Measurements from ENCODE around the gene SMIM41.

The SMIM41 gene

DNA sequence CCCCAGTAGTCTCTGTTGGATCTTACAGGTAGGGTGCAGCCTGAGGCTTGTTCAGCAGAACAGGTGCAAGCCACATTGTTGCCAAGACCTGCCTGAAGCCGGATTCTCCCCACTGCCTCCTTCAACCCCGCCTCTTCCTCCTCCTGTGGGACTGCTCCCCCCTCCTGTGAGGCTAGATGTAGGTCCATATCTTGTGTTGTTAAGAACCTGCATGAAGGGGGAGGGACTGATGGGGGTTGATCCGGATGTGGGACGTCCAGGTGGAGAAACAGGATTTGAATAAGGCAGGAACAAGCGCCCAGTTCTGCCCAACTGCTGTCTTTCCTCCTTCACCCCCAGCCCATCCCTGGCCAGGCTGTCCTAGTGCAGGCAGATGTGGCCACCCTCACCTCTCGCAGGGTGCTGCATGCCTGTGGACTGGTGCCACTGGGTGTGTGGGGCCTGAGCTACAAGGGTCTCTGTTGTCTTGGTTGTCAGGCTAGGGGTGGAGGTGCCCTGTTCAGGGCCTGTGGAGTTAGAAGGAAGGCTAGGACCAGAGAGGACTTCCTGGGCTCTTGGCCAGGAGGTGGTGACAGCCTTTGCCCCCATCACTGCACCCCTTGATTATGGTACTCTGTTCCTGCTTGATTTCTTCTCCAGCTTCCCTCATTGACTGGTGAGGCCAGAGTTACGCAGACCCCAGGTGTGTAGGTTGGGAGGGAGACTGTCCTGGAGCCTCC, 26.9 kb upstream of the SMIM41 start:
- DNase-seq = peak; percentile 39 to 69

DNA sequence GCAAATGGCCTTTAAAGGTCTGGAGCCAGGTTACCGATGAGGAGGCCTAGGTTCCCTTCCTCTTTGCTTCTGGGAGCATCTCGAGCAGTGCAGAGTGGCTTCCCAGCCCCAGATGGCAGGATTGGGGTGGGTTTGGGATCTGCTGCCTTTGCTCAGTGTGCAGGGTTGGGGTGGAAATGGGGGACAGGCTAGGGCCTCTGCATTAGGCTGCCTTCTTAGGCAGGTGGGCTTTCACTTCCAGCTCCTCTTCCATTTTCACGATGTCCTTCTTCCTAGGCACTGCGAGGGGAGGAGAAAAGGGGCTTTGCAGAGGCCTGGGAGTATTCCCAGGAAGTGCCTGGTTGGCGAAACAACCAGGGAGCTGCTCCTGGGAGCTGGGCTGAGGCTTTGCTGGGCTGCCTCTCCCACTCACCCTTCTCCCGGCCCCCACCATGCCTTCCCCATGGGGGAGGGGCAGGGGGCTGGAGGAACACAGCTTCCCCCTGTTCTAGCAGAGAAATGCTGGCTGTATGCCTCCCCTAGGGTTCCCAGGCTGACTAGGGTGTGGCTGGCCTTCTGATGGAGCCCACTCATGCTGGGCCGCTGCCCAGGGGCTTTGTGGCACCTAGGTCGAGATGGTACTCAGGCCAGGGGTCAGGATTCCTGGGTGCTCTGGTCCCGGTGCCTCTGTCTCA, 25.8 kb upstream of the SMIM41 start:
- no peak for DNase-seq

DNA sequence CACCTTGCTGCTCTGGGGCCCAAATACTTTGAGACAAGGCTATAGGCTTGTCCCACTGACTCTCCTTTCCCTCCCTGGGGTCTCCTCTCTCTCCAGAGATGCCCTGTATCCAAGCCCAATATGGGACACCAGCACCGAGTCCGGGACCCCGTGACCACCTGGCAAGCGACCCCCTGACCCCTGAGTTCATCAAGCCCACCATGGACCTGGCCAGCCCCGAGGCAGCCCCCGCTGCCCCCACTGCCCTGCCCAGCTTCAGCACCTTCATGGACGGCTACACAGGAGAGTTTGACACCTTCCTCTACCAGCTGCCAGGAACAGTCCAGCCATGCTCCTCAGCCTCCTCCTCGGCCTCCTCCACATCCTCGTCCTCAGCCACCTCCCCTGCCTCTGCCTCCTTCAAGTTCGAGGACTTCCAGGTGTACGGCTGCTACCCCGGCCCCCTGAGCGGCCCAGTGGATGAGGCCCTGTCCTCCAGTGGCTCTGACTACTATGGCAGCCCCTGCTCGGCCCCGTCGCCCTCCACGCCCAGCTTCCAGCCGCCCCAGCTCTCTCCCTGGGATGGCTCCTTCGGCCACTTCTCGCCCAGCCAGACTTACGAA, 25.2 kb upstream of the SMIM41 start:
- DNase-seq = no peak

DNA sequence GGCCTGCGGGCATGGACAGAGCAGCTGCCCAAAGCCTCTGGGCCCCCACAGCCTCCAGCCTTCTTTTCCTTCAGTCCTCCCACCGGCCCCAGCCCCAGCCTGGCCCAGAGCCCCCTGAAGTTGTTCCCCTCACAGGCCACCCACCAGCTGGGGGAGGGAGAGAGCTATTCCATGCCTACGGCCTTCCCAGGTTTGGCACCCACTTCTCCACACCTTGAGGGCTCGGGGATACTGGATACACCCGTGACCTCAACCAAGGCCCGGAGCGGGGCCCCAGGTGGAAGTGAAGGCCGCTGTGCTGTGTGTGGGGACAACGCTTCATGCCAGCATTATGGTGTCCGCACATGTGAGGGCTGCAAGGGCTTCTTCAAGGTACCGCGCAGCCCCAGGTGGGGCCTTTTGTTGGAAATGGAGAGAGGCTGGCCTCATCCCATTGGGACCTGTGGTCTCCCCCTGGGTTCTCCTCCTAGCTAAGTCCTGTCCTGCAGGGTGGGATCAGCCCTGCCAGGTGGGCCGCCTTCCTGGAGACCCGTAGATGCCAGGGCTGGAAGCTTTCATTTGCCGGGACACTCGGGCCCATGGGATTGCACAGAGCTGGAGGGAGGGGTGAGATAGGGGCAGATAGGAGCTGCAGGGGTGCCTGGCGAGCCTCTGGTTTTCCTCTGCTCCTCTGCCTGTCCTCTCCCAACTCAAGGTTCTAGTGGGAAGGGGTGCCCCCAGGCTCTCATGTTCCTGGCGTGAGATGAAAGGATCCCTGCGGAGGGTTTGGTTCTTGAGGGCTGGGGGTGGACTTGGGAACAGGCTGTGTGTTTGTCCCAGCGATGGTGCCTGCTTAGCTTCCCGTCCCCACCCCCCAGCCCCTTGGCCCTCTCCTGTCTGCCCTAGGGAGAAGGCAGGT, 24.4 kb upstream of the SMIM41 start:
- no peak for DNase-seq

DNA sequence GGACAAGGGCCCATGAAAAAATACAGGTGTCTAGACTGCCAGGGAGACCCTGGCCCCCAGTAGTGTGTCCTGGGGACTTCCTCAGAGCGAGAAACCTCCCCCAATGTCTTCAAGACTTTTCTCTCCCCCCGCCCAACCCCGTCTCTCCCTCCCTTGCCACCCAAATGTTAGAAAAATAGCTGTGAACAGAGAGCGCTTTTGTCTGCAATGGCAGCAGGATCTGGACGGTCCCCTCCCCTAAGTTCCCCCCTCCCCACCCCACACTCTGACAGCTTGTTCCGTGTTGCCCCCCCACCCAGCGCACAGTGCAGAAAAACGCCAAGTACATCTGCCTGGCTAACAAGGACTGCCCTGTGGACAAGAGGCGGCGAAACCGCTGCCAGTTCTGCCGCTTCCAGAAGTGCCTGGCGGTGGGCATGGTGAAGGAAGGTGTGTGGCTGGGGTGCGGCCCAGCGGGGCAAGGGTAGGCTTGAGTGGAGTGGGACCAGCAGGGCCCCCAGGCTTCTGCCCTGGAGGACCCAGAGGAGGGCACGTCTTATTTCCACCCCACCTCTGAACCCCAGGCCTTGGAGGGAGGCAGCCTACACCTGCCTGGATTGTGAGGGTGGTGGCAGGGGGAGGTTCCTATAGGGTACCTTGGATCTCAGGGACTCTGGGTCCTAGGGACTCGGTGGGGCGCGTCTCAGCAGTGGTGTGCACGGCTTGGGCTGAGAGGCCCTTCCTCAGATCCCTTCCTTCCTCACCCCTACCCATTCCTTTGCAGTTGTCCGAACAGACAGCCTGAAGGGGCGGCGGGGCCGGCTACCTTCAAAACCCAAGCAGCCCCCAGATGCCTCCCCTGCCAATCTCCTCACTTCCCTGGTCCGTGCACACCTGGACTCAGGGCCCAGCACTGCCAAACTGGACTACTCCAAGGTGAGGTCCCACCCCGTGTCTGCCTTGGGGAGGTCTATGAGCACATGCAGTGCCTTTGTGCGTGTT, 23.5 kb upstream of the SMIM41 start:
- DNase-seq = peak; percentile 22 to 35

DNA sequence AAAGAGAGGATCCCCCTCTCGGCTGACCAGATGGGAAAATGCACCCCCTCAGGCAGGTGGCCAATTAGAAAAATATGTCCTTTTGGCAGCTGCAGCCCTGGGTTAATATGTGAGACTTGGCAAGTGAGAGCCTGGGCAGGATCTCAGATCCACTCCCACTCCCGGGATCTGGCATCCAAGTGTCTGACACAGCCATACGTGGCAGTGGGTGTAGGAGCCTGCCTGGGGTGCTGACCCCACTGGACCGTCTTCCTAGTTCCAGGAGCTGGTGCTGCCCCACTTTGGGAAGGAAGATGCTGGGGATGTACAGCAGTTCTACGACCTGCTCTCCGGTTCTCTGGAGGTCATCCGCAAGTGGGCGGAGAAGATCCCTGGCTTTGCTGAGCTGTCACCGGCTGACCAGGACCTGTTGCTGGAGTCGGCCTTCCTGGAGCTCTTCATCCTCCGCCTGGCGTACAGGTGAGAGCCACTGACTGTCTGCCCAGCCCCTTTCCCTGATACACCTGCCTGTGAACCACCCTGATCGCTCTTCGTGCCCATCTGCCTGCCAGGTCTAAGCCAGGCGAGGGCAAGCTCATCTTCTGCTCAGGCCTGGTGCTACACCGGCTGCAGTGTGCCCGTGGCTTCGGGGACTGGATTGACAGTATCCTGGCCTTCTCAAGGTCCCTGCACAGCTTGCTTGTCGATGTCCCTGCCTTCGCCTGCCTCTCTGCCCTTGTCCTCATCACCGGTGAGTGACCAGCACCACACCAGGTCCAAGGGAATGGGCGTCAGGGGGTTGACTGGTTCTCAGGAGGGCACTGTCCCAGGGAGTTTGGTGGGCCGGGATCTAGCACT, 22.5 kb upstream of the SMIM41 start:
- peak in 1 of 2 donors; percentile 39 for DNase-seq

DNA sequence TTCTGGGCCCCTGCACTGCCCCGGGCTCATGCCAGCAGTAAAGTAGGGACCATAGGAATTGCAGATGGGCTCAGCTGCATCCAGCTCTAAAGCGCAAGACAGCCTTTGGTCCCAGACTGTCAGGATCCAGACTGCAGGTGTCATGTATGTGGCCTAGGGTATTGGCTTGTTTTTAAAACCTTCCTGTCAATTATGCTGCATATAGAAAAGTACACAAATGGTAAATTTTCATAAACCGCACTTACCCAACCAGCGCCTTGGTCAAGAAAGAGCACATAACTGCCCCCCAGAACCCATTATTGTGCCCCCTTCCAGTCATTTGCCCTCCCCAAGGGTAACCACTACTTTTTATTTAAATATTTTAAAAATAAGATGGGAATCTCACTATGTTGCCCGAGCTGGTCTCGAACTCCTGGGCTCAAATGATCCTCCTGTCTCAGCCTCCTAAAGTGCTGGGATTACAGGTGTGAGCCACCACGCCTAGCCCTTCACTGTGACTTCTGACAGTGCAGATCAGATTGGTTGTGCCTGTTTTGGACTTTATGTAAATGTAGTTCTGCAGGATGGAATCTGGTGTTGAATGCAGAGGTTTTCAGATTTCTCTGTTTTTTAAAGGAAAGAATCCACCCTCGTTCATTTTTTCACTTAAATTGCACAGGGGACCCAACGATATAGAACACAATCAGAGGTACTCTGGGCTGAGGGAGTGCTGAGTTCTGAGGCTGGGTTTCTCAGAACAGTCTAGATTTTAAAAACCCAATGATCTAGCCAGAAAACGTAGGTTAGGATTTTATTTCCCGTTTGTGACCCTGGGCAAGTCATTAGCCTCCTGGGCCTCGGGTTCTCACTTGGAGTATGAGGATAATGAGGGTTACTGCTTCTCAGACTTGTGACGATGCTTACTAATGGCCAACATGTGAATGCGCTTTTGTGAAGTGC, 21.6 kb upstream of the SMIM41 start:
- DNase-seq = no peak

DNA sequence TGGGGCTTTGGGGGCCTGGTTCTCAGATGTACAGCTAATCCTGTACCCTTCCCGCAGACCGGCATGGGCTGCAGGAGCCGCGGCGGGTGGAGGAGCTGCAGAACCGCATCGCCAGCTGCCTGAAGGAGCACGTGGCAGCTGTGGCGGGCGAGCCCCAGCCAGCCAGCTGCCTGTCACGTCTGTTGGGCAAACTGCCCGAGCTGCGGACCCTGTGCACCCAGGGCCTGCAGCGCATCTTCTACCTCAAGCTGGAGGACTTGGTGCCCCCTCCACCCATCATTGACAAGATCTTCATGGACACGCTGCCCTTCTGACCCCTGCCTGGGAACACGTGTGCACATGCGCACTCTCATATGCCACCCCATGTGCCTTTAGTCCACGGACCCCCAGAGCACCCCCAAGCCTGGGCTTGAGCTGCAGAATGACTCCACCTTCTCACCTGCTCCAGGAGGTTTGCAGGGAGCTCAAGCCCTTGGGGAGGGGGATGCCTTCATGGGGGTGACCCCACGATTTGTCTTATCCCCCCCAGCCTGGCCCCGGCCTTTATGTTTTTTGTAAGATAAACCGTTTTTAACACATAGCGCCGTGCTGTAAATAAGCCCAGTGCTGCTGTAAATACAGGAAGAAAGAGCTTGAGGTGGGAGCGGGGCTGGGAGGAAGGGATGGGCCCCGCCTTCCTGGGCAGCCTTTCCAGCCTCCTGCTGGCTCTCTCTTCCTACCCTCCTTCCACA, 20.7 kb upstream of the SMIM41 start:
- DNase-seq = peak; percentile 22 to 37

DNA sequence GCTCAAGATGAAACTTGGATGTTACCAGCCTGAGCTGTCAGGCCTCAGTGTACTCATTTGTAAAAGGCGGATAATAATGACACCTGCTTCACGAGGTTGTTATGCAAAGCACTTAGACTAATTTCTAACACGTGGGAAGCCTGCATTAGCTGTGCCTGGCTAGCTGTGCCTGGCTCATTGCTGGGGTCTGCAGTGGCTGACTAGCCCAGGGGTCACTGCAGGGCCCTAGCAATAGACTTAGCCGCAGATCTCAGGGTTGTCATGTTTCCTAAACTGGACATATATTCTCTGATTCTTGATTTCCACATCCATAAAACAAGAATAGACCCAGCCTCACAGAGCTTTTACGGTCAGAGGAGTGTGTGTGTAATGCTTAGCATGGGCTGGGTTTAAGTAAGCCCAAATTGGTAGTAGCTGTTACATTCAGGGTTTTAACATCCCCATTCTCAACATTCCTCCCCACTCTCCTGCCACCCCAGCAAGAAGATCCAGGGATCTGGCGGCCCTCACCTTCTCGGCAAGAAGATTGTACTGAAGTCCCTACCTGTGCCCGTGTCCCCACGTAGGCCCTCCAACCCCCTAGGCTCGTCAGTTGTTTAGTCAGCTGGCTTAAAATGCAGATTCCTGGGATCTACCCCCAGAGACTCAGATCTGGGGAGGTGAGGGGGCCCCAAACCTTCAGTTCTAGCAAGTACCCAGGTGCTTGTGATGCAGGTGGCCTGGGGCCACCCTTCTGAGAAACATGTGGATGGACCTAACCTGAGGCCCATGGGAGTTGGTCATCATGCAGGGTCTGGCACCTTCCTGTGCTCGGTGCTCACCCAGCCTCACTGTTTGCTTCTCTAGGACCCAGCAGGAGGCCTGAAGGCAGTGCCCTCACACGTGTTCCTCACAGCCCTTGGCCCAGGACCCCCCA, 19.7 kb upstream of the SMIM41 start:
- DNase-seq = peak; percentile 58 to 61

DNA sequence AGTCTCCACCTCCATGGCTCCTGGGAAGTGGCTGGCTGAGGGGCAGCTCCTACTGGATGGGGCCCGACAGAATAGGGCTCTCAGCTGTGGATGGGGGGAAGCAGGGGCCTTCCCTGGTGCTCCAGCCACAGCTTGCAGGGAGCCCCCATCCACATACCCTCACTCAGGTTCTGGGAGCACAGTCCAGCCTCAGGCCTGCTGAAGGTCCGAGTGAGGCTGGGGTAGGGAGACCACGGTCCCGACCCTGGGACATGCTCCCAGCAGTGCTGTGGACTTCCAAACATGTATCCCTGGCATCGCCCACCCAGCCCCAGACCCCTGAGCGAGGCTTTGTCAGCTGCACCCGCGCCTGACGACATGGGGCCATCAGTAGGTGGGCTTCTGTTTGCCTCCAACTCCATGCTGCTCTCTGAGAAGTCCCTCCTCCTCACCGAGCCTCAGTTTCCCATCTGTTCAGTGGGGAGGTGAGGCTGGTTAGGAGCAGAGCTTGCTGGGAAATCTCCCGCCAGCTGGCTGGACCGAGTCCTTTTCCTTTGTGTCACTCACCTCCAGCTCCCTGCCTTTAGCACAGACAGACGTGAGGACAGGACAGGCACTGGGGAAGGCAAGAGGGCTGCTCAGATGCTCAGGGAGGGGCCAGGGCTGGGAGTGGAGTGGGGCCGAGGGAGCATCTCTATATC, 18.9 kb upstream of the SMIM41 start:
- DNase-seq = peak; percentile 22 to 42

DNA sequence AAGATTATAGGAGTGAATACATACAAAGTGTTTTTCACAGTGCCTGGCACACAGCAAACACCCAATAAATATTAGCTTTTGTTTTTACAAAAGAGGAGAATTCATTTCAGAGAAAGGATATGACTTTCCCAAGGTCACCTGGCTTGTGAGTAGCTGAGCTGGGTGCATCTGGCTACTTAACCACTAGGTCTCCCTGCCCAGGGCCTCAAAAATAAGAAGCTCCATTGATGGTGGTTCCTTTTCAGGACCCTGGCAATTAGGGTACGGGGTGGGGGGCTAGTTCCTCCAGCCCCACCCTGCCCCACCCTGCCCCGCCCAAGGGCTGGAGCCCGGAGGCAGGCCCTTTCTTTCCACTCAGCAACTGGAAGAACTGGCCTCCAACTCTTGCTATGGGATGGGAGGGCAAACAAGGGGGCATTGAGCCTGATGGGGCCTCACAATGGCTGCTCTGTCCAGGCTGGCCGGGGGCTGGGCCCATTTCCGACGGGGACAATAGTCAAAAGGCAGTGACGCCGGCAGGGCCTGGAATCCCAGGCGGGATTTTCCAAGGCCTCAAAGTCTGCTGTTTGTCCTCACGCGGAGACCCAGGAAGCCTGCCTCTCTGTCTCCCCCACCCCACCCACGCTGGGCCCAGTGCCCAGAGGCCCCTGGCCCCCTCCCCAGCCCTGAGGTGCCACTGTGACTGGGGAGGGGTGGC, 17.9 kb upstream of the SMIM41 start:
- DNase-seq = no peak

DNA sequence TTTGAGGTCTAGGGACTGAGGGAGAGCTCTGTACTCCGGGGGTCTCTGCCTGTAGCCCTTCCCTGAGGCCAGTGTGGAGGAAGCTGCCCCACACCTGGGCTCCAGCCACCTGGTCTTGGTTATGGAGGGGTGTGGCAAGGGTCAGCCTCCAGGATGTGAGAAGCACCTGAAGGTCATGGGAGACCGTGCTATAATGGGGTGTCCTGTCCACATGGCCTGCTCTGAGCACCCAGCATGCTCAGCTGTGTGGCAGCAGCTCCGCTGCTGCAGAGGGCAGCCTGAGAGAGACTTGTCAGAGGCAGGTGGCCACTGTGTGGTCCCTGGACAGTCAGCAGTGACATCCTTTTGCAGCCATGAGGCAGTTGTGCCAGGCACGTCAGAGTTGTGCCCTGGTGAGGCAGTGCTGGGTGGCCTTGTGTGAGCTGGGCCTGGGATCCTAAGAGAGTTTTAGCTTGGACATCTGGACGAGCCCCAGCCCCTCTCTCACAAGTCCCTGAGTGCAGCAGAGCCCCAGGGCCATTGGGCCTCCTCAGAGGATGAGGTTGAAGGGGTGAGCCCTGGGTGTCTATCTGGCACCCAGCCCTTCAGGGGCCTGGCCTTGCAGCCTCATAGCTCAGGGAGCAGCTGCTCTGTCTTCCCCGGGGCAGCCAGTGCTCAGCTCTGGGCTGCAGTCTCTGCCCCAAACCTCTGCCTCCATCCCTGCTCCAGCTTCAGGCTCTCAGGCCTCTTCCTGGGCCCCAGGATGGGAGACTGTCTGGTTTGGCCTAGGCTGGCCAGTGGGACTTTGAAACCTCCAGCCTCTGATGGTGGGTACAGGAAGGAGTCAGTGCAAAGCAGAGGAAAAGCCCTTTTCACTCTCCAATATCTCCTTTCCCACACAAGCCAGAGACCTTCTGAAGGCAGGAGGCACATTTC, 17.1 kb upstream of the SMIM41 start:
- DNase-seq = no peak

DNA sequence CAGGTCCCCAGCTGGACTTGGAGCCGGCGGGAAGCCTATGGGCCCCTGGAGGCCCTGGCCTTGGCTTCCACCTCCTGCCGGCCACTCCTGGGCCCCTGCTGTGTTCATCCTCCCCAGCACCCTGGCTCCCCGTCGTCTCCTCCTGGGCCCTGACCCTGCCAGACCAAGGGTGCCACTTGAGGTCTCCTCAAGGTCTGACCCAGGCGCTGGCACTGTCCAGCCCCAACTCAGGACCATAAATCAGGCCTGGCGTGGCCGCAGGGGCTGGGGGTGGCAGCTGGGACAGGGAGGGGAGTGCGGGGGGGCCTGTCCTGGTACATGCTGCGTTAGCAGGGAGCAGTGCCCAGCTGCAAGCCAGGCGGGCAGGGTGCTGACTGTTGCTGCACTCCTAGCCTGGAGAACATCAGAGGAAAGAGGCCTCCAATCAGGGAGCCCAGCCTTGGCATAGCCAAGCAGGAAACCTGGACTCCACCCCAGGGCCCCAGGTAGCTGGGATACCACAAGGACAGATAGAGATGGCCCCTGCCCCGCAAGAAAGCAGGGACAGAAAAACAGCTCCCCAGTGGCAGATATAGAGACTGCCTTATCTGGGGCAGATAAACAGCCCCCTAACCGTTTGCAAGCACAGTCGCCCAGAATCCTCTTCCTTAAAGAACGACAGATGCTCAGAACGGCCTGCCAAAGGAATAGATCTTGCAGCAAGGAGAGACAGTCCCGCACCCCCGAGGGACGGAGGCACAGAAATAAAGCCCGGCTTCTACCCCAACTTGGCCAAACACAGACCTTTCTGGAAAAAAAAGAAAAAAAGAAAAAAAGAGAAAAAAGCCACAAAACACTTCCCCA, 16.2 kb upstream of the SMIM41 start:
- DNase-seq = no peak

DNA sequence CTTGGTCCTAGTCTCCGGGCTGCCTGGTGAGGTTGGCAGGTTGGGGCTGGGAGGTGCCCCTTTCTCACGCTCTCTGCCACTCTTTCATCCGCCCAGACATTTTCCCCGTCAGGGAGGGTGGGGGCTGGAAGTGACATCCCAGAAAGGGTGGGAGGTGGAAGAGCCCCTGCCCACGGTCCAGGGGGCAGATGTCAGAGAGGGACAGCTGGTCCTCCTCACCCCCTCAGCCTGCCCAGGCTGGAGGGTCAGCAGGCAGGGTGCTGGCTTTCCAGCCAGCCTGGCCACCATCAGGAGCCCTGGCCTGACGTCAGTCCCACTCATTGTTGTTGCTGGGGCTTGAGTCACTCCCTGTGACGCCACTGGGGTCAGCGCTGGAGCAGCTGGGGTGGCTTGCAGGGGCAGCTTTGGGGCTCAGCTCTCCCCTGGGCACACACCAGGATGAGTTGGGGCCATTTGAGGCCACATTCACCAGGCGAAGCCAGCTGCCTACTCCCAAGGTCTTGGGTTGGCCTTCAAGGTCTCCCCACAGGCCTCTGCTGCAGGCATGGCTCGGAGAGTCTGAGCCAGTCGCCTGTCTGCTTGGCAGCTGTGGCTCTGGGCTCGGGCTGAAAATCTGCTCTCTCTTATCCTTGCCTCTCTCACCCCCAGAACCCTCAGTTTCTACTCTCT, 15.4 kb upstream of the SMIM41 start:
- DNase-seq = no peak
